Stimulated activated naive CD8-positive, alpha-beta T cell treated with anti-CD3 and anti-CD28 coated beads, Interleukin-15, amount 100 ng/mL, for 72 hours (primary cell): ENCODE results near the gene FALEC.
"Not testable (repeated sequence)": the region's sequence is repeated elsewhere in the genome, so short reads cannot be mapped to it uniquely, and the experiment has no call there.

Experiments
- ATAC-seq: fragments of 150-1000 bp; cut with Tn5 transposase; 2 replicates; pipeline ENCODE4 v1.10.0; 2021; ENCODE audit warnings: mild to moderate bottlenecking, moderate library complexity
- DNase-seq, 2 donors: peaks; one replicate each; pipeline ENCODE4 v3.0.0; 2021 to 2022
- H3K27ac Mint-ChIP-seq, 2 donors: one replicate each; pipeline ENCODE4 v1.8.0; 2022; ENCODE audit warnings: mild to moderate bottlenecking in 2 of 2, mixed read lengths in 2 of 2, moderate library complexity in 2 of 2
- H3K27me3 Mint-ChIP-seq: one replicate; pipeline ENCODE4 v1.8.0; 2022; ENCODE audit warnings: mixed read lengths
- H3K4me1 Mint-ChIP-seq: one replicate; pipeline ENCODE4 v1.8.0; 2022; ENCODE audit warnings: mild to moderate bottlenecking, mixed read lengths
- H3K4me3 Mint-ChIP-seq, 2 donors: one replicate each; pipeline ENCODE4 v1.8.0; 2022; ENCODE audit warnings: mild to moderate bottlenecking in 2 of 2, mixed read lengths in 2 of 2, moderate library complexity in 1 of 2
- H3K9me3 Mint-ChIP-seq, 2 donors: one replicate each; pipeline ENCODE4 v1.8.0; 2022; ENCODE audit warnings: mixed read lengths in 2 of 2

The FALEC gene

GRCh38 chr1:150579945-150580642, 64.5 kb downstream of the FALEC start:
- Mint-ChIP-seq H3K9me3 (no peaks in the 10 kb centered on the region), H3K4me3 (peak overlapping the region; percentile 85 to 93), H3K27ac (peak overlapping the region; percentile 81 to 95), H3K27me3 (no peaks in the 10 kb centered on the region), H3K4me1 (peaks cover 26% of the 10 kb centered on the region)
- ATAC-seq (no peak), DNase-seq (no peak)

- Mint-ChIP-seq H3K4me1 (peaks cover 19% of the 10 kb centered on the region), H3K4me3 (peak overlapping the region; percentile 85 to 93)
- not testable (repeated sequence) for H3K27ac Mint-ChIP-seq, DNase-seq, H3K9me3 Mint-ChIP-seq, ATAC-seq, H3K27me3 Mint-ChIP-seq
Observed at GRCh38 chr1:150580966-150581365, 65.4 kb downstream of the FALEC start.

- not testable (repeated sequence) for H3K27ac Mint-ChIP-seq, DNase-seq, ATAC-seq, H3K27me3 Mint-ChIP-seq, H3K9me3 Mint-ChIP-seq, H3K4me3 Mint-ChIP-seq
- H3K4me1 Mint-ChIP-seq, result peaks cover 16% of the 10 kb centered on the region
Observed at GRCh38 chr1:150581437-150581836, 65.9 kb downstream of the FALEC start.

- peaks cover 16% of the 10 kb centered on the region for H3K4me1 Mint-ChIP-seq
- ATAC-seq, H3K9me3 Mint-ChIP-seq, DNase-seq, H3K27me3 Mint-ChIP-seq, H3K27ac Mint-ChIP-seq, H3K4me3 Mint-ChIP-seq: not testable (repeated sequence)
Observed at GRCh38 chr1:150581962-150582361, 66.4 kb downstream of the FALEC start.

- no peaks in the 10 kb centered on the region for H3K27me3 Mint-ChIP-seq
- no peaks in the 10 kb centered on the region for H3K9me3 Mint-ChIP-seq
- H3K4me1 Mint-ChIP-seq, result peaks cover 16% of the 10 kb centered on the region
- H3K4me3 Mint-ChIP-seq, result no peak overlapping the region
- no peak for ATAC-seq
- DNase-seq, result no peak
- H3K27ac Mint-ChIP-seq, result no peak overlapping the region
Observed at GRCh38 chr1:150582371-150582770, 66.8 kb downstream of the FALEC start.
